GM19351 (cell line): ENCODE data around the gene ACAP2.
A peak's percentile ranks its signal among the peaks of the same experiment; 100 is the strongest.
"Not testable (repeated sequence)": the region's sequence is repeated elsewhere in the genome, so short reads cannot be mapped to it uniquely, and the experiment has no call there.

ENCODE experiments used
- ATAC-seq: cut with Tn5 transposase; IDR thresholded peaks from one replicate; pipeline ENCODE4 v1.9.1; 2021; ENCODE audit warnings: mild to moderate bottlenecking, moderate library complexity; ENCODE audit not compliant: unreplicated experiment

ACAP2 gene

DNA sequence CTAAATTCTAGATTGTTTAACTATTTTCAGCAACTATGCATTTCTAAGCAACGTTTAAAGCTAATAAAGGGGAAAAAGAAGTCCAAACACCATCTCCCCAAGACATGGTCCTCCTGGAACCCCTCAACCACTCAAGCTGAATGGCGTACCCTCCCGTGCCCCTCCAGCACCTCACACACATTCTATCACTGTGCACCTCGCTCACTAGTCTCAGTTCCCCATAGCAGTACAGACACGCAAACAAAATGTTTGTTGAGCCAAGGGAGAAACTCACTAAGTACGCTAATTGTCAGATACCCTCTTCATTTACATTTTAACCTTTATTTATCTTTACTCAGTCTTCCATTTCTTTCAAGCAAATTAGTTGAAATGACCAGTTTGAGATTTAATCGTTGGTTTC, 48.8 kb downstream of the ACAP2 start:
- ATAC-seq, result peak; percentile 80

GRCh38 chr3:195388380-195388779, 54.4 kb downstream of the ACAP2 start:
- no peak for ATAC-seq

GRCh38 chr3:195386739-195387138, 56.1 kb downstream of the ACAP2 start:
- ATAC-seq, result no peak

GRCh38 chr3:195385526-195385925, 57.3 kb downstream of the ACAP2 start:
- no peak for ATAC-seq

- no peak for ATAC-seq
These were observed 57.9 kb downstream of the ACAP2 start for GRCh38 chr3:195384952-195385351.

DNA sequence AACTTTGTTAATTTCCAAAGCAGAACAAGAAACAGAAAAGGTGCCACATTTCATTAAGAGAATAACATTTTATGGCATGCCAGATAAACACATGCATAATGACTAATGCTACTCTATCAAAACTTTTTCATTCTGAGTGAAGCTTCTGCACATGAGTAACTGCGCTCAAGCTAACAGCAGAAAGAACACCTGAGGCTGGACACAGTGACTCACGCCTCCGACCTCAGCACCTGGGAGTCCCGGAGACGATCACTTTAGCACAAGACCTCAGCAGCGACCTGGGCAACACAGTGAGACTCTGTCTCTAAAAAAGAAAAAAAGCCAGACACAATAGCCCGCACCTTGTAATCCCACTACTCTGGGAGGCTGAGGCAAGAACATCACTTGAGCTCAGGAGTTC, 70.6 kb downstream of the ACAP2 start:
- ATAC-seq, result no peak

GRCh38 chr3:195366200-195366925, 76.5 kb downstream of the ACAP2 start:
- ATAC-seq, result no peak

- no peak for ATAC-seq
These were observed 77.4 kb downstream of the ACAP2 start for GRCh38 chr3:195365371-195365770.

DNA sequence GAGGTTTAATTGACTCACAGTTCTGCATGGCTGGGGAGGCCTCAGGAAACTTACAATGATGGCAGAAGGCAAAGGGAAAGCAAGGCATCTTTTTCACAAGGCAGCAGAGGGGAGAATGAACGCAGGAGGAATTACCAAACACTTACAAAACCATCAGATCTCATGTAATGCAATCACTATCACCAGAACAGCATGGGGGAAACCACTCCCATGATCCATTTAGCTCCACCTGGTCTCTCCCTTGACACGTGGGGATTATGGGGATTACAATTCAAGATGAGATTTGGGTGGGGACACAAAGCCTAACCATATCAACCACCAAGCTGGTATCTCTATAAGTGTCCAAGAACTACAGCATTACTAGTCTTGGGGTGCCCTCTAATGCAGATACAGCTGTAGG, 85.0 kb downstream of the ACAP2 start:
- not testable (repeated sequence) for ATAC-seq

DNA sequence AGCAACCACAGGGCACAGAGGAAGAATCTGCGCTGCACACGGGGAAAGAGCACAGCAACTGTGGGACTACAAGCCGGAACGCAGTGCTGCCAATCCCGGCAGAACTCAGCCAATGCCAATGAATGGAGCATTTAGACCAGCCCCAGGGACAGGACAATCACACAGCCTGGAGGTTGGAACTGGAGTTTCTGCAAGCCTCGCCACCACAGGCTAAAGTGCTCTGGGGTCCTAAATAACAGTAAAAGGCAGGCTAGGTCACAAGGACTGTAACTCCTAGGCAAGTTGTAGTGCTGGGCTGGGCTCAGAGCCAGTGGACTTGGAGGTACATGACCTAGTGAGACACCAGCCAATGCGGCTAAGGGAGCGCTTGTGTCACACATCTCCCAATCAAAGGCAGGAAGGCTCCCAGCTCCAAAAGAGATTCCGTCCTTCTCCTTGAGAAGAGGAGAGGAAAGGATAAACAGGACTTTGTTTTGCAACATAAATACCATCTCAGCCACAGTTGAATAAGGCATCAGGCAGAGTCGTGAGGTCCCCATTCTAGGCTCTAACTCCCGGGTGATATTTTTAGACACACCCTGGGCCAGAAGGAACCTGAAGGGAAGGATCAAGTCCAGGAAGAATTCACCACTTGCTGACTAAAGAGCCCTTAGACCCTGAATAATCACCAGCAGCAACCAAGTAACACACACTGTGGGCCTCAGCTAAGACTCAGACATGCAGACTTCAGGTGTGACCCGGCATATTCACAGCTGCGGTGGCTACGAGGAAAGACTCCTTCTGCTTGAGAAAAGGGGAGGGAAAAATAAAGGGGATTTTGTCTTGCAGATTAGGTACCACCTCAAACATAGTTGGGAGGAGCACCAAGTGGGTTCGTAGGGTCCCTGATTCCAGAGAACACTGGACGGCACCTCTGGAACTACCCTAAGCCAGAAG, 86.4 kb downstream of the ACAP2 start:
- no peak for ATAC-seq

GRCh38 chr3:195354009-195354408, 88.8 kb downstream of the ACAP2 start:
- not testable (repeated sequence) for ATAC-seq

GRCh38 chr3:195352895-195353488, 89.8 kb downstream of the ACAP2 start:
- ATAC-seq, result no peak

DNA sequence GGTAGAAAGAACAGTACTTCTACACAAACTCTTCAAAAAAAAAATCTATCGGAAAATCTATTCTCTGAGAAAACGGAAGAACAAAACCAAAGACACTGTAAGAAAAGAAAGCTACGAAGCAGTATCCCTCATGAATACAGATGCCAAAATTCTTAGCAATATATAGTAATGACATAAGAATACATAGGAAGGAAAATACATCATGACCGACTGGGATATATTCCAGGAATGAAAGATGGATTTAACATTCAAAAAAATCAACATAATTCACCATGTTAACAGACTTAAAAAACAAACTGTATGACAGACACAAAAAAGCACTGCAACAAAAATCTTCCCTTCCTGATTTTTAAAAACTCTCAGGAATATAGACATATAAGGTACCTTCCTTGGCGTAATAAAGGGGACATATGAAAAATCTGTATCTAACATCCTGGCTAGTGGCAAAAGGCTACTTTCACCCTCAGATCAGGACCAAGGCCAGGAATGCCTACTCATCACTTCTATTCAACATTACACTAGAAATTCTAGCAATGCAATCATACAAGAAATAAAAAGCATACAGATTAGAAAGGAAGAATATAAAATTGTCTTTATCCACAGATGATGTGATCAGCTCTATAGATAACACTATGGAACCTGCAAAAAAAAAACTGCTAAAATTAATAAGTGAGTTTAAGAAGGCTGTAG, 94.2 kb downstream of the ACAP2 start:
- ATAC-seq, result no peak

GRCh38 chr3:195337747-195338146, 105.1 kb downstream of the ACAP2 start:
- no peak for ATAC-seq

- no peak for ATAC-seq
These were observed 107.9 kb downstream of the ACAP2 start for GRCh38 chr3:195334967-195335366.

- ATAC-seq, result no peak
These were observed 123.8 kb downstream of the ACAP2 start for GRCh38 chr3:195319060-195319459.

- ATAC-seq, result no peak
These were observed 130.1 kb downstream of the ACAP2 start for GRCh38 chr3:195312714-195313113.

DNA sequence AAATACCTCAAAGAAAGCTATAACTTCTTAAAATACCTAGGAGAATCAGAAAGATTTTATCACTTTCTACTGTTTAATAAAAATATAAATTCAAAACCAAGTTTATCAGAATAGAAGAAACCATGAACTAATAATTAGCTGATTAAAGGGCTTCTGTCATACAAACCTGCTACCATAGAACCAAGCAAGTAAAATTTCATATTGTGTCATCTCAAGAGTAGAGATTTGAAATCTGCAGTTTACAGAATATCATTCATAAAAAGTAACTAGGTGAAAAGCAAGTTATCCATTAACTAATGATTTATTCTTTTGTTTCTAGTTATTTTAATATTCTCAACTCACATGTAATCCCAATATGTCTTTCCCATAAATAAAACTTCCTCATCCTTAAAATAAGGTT, 135.1 kb downstream of the ACAP2 start:
- ATAC-seq, result no peak

DNA sequence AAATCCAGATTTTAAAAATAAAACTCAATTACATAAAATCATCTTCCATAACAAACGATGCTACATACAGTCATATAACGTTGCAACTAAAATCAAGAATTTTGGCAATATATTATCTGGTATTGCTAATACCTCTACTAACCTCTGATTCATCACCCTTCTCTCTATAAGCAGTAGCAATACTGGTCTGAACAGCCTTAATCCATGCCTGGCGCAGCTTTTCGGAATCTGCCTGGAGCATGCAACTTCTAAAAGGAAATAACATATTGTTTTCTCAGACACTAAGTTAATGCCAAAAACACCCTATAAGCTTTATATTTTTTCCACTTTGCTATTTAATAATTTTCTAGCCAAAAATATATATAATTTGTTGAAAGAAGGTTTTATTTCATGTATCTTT, 136.5 kb downstream of the ACAP2 start:
- no peak for ATAC-seq

- no peak for ATAC-seq
These were observed 140.4 kb downstream of the ACAP2 start for GRCh38 chr3:195302431-195302830.

DNA sequence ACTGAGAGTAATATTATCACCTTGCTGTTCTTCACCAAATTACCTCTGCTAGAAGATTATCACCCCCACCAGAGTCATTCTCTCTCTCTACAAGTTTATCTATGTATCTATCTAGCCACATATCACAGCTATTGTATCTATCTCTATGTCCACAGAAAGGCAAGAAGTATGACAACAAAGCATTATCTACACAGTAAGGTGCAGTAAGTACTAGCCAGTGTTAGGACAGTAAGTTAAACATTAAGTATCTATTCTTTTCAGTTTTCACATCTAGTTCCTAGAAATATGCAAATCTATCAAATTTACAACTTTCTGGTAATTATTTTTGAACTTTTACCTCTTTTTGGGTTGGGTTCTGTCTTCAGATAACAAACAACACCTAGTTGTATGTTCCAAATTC, 145.4 kb downstream of the ACAP2 start:
- no peak for ATAC-seq
